Effector memory CD4-positive, alpha-beta T cell (primary cell): Measurements from ENCODE around the gene CBFA2T3.

ENCODE experiments used
- DNase-seq, 3 donors: peaks; one replicate each; pipeline ENCODE4 v3.0.0-alpha.2; 2020
- H3K27ac ChIP-seq: 2 replicates; pipeline ENCODE4 v1.7.0; 2013; ENCODE audit warnings: mild to moderate bottlenecking, low read length, moderate library complexity; ENCODE audit not compliant: insufficient read depth, poor library complexity, severe bottlenecking
- H3K27me3 ChIP-seq: replicated peaks from 2 replicates; pipeline ENCODE4 v1.7.0; 2013; ENCODE audit warnings: mild to moderate bottlenecking, low read length; ENCODE audit not compliant: insufficient read depth, control insufficient read depth, poor library complexity, severe bottlenecking
- H3K36me3 ChIP-seq: 2 replicates; pipeline ENCODE4 v1.7.0; 2013; ENCODE audit warnings: mild to moderate bottlenecking, low read length, moderate library complexity; ENCODE audit not compliant: control insufficient read depth, insufficient read depth
- H3K4me1 ChIP-seq: 2 replicates; pipeline ENCODE4 v1.7.0; 2013; ENCODE audit warnings: low read length, mild to moderate bottlenecking; ENCODE audit not compliant: control insufficient read depth, insufficient read depth, poor library complexity, severe bottlenecking
- H3K4me3 ChIP-seq: 2 replicates; pipeline ENCODE4 v1.7.0; 2013; ENCODE audit warnings: low read length, low read depth, mild to moderate bottlenecking; ENCODE audit not compliant: insufficient read depth, poor library complexity, severe bottlenecking
- H3K9me3 ChIP-seq: 2 replicates; pipeline ENCODE4 v1.7.0; 2013; ENCODE audit warnings: mild to moderate bottlenecking, low read length, moderate library complexity; ENCODE audit not compliant: control insufficient read depth

Gene CBFA2T3

GRCh38 chr16:88938777-88939244, 38.2 kb downstream of the CBFA2T3 start:
- H3K36me3 ChIP-seq = no peaks in the 10 kb centered on the region
- H3K27ac ChIP-seq = no peak overlapping the region
- H3K4me3 ChIP-seq = no peak overlapping the region
- H3K27me3 ChIP-seq = peaks cover 50% of the 10 kb centered on the region
- H3K4me1 ChIP-seq = peaks cover 26% of the 10 kb centered on the region
- DNase-seq = no peak
- no peaks in the 10 kb centered on the region for H3K9me3 ChIP-seq

- H3K4me1 ChIP-seq = peaks cover 26% of the 10 kb centered on the region
- peaks cover 46% of the 10 kb centered on the region for H3K27me3 ChIP-seq
- H3K27ac ChIP-seq = no peak overlapping the region
- H3K36me3 ChIP-seq = no peaks in the 10 kb centered on the region
- H3K4me3 ChIP-seq = no peak overlapping the region
- H3K9me3 ChIP-seq = no peaks in the 10 kb centered on the region
- no peak for DNase-seq
Measured at GRCh38 chr16:88938119-88938776, 38.8 kb downstream of the CBFA2T3 start.

GRCh38 chr16:88937206-88937621, 39.8 kb downstream of the CBFA2T3 start:
- Histone ChIP-seq H3K4me1 (peaks cover 25% of the 10 kb centered on the region), H3K27me3 (peaks cover 37% of the 10 kb centered on the region), H3K4me3 (no peak overlapping the region), H3K27ac (no peak overlapping the region), H3K36me3 (no peaks in the 10 kb centered on the region), H3K9me3 (no peaks in the 10 kb centered on the region)
- DNase-seq = no peak

GRCh38 chr16:88936556-88937205, 40.3 kb downstream of the CBFA2T3 start:
- Histone ChIP-seq H3K9me3 (no peaks in the 10 kb centered on the region), H3K4me3 (no peak overlapping the region), H3K36me3 (no peaks in the 10 kb centered on the region), H3K27me3 (peaks cover 33% of the 10 kb centered on the region), H3K27ac (no peak overlapping the region), H3K4me1 (peaks cover 21% of the 10 kb centered on the region)
- DNase-seq = no peak

GRCh38 chr16:88936008-88936555, 40.9 kb downstream of the CBFA2T3 start:
- no peak for DNase-seq
- Histone ChIP-seq H3K27ac (no peak overlapping the region), H3K4me3 (no peak overlapping the region), H3K27me3 (peaks cover 33% of the 10 kb centered on the region), H3K4me1 (peaks cover 21% of the 10 kb centered on the region), H3K9me3 (no peaks in the 10 kb centered on the region), H3K36me3 (no peaks in the 10 kb centered on the region)

- no peak overlapping the region for H3K27ac ChIP-seq
- peaks cover 4% of the 10 kb centered on the region for H3K4me1 ChIP-seq
- no peak for DNase-seq
- no peaks in the 10 kb centered on the region for H3K9me3 ChIP-seq
- no peak overlapping the region for H3K4me3 ChIP-seq
- H3K27me3 ChIP-seq = peaks cover 15% of the 10 kb centered on the region
- no peaks in the 10 kb centered on the region for H3K36me3 ChIP-seq
Measured at GRCh38 chr16:88934066-88934667, 42.8 kb downstream of the CBFA2T3 start.

- Histone ChIP-seq H3K4me3 (no peak overlapping the region), H3K27ac (no peak overlapping the region), H3K4me1 (peaks cover 3% of the 10 kb centered on the region), H3K27me3 (peaks cover 11% of the 10 kb centered on the region), H3K36me3 (no peaks in the 10 kb centered on the region), H3K9me3 (no peaks in the 10 kb centered on the region)
- no peak for DNase-seq
Measured at GRCh38 chr16:88932929-88933328, 44.1 kb downstream of the CBFA2T3 start.

- no peaks in the 10 kb centered on the region for H3K9me3 ChIP-seq
- no peak overlapping the region for H3K4me3 ChIP-seq
- peaks cover 1% of the 10 kb centered on the region for H3K27me3 ChIP-seq
- no peak for DNase-seq
- H3K27ac ChIP-seq = no peak overlapping the region
- peaks cover 3% of the 10 kb centered on the region for H3K4me1 ChIP-seq
- no peaks in the 10 kb centered on the region for H3K36me3 ChIP-seq
Measured at GRCh38 chr16:88931936-88932335, 45.1 kb downstream of the CBFA2T3 start.

- peaks cover 3% of the 10 kb centered on the region for H3K4me1 ChIP-seq
- H3K27me3 ChIP-seq = no peaks in the 10 kb centered on the region
- no peaks in the 10 kb centered on the region for H3K36me3 ChIP-seq
- H3K9me3 ChIP-seq = no peaks in the 10 kb centered on the region
- no peak overlapping the region for H3K27ac ChIP-seq
- no peak overlapping the region for H3K4me3 ChIP-seq
- no peak for DNase-seq
Measured at GRCh38 chr16:88931373-88931900, 45.6 kb downstream of the CBFA2T3 start.

- Histone ChIP-seq H3K36me3 (no peaks in the 10 kb centered on the region), H3K9me3 (no peaks in the 10 kb centered on the region), H3K27ac (no peak overlapping the region), H3K4me3 (no peak overlapping the region), H3K4me1 (no peaks in the 10 kb centered on the region), H3K27me3 (no peaks in the 10 kb centered on the region)
- DNase-seq = no peak
Measured at GRCh38 chr16:88930716-88931115, 46.3 kb downstream of the CBFA2T3 start.
